Right lung (tissue), 5 donors: Measurements from ENCODE around the gene GSC2. TPM values are rescaled to one million over a fixed set of nuclear protein-coding genes. Genes with fewer than 3 reads are reported as not detected.
A peak's percentile ranks its signal among the peaks of the same experiment; 100 is the strongest.

ENCODE experiments used
- DNase-seq, 2 donors: peaks; one replicate each; pipeline ENCODE4 v3.0.0-alpha.2; 2013
- polyA plus RNA-seq, 5 donors: library from polyadenylated mRNA; unstranded; fragments of 120-200 nt; gene quantifications; one replicate each; pipeline versions ENCODE4 v1.2.1 to v1.2.3, GENCODE V29; 2013; ENCODE audit warnings: inconsistent platforms in 1 of 5, low replicate concordance in 1 of 5; ENCODE audit not compliant: insufficient read length in 5 of 5, insufficient read depth in 1 of 5

GSC2 gene
- polyA plus RNA-seq, 5 donors: not detected

- DNase-seq: no peak
These were observed 29.1 kb downstream of the GSC2 start for GRCh38 chr22:19120829-19121630.

GRCh38 chr22:19119949-19120348, 30.1 kb downstream of the GSC2 start:
- no peak for DNase-seq

- no peak for DNase-seq
These were observed 31.7 kb downstream of the GSC2 start for GRCh38 chr22:19118329-19118880.

GRCh38 chr22:19117111-19117512, 33.0 kb downstream of the GSC2 start:
- DNase-seq: no peak

- no peak for DNase-seq
These were observed 34.5 kb downstream of the GSC2 start for GRCh38 chr22:19115628-19116027.

- no peak for DNase-seq
These were observed 35.0 kb downstream of the GSC2 start for GRCh38 chr22:19114984-19115552.

GRCh38 chr22:19113429-19113828, 36.7 kb downstream of the GSC2 start:
- DNase-seq: no peak

- DNase-seq: no peak
These were observed 38.5 kb downstream of the GSC2 start for GRCh38 chr22:19111584-19111983.

GRCh38 chr22:19111140-19111539, 39.0 kb downstream of the GSC2 start:
- no peak for DNase-seq

- no peak for DNase-seq
These were observed 39.4 kb downstream of the GSC2 start for GRCh38 chr22:19110646-19111045.

GRCh38 chr22:19110064-19110458, 40.0 kb downstream of the GSC2 start:
- no peak for DNase-seq

GRCh38 chr22:19109198-19110063, 40.7 kb downstream of the GSC2 start:
- peak in 1 of 2 donors; percentile 33 for DNase-seq

- DNase-seq: no peak
These were observed 41.3 kb downstream of the GSC2 start for GRCh38 chr22:19108807-19109197.

GRCh38 chr22:19107730-19108074, 42.4 kb downstream of the GSC2 start:
- peak in 1 of 2 donors; percentile 54 for DNase-seq

- DNase-seq: no peak
These were observed 43.0 kb downstream of the GSC2 start for GRCh38 chr22:19106886-19107729.

GRCh38 chr22:19105867-19106802, 44.0 kb downstream of the GSC2 start:
- no peak for DNase-seq

GRCh38 chr22:19105456-19105855, 44.6 kb downstream of the GSC2 start:
- no peak for DNase-seq

- DNase-seq: peak in 1 of 2 donors; percentile 28
These were observed 45.9 kb downstream of the GSC2 start for GRCh38 chr22:19103880-19104821.

- peak in 1 of 2 donors; percentile 40 for DNase-seq
These were observed 51.9 kb downstream of the GSC2 start for GRCh38 chr22:19098157-19098556.
